Small intestine (tissue), 7 donors: ENCODE measurements around the gene ACER2. TPM values are rescaled to one million over a fixed set of nuclear protein-coding genes. Genes with fewer than 3 reads are reported as not detected.
A peak's percentile ranks its signal among the peaks of the same experiment; 100 is the strongest.
"Not testable (repeated sequence)": the region's sequence is repeated elsewhere in the genome, so short reads cannot be mapped to it uniquely, and the experiment has no call there.

Experiments used
- DNase-seq, 2 donors: peaks; one replicate each; pipeline versions ENCODE4 v3.0.0 to v3.0.0-alpha.2; 2013
- FAIRE-seq: peaks from 2 replicates; lab custom pipeline; 2012; peaks lifted over from hg19 to GRCh38; lab: Jason Lieb, UNC
- H3K27ac ChIP-seq, 3 donors: one replicate each; pipeline ENCODE4 v1.5.1; 2013; ENCODE audit warnings: low read length in 2 of 3, mild to moderate bottlenecking in 2 of 3, control low read depth in 1 of 3, inconsistent platforms in 1 of 3, low read depth in 1 of 3, moderate library complexity in 1 of 3
- H3K27me3 ChIP-seq, 3 donors: one replicate each; pipeline ENCODE4 v1.6.1; 2013; ENCODE audit warnings: low read length in 3 of 3, inconsistent platforms in 1 of 3; ENCODE audit not compliant: control insufficient read depth in 3 of 3, insufficient read depth in 3 of 3
- H3K36me3 ChIP-seq, 3 donors: one replicate each; pipeline ENCODE4 v1.6.1; 2013; ENCODE audit warnings: low read length in 3 of 3, inconsistent platforms in 1 of 3, low read depth in 1 of 3, mild to moderate bottlenecking in 1 of 3, moderate library complexity in 1 of 3; ENCODE audit not compliant: control insufficient read depth in 3 of 3, insufficient read depth in 2 of 3
- H3K4me1 ChIP-seq, 3 donors: one replicate each; pipeline ENCODE4 v1.6.1; 2013; ENCODE audit warnings: low read length in 2 of 3, inconsistent platforms in 1 of 3, low read depth in 1 of 3, mild to moderate bottlenecking in 1 of 3, moderate library complexity in 1 of 3; ENCODE audit not compliant: control insufficient read depth in 3 of 3, insufficient read depth in 2 of 3
- H3K4me3 ChIP-seq, 3 donors: one replicate each; pipeline ENCODE4 v1.5.1; 2013; ENCODE audit warnings: low read length in 3 of 3, control low read depth in 1 of 3, inconsistent platforms in 1 of 3, low read depth in 1 of 3, mild to moderate bottlenecking in 1 of 3, moderate library complexity in 1 of 3
- H3K9me3 ChIP-seq, 2 donors: one replicate each; pipeline ENCODE4 v1.6.1; 2013; ENCODE audit warnings: low read depth in 1 of 2, low read length in 1 of 2; ENCODE audit not compliant: control insufficient read depth in 2 of 2, insufficient read depth in 1 of 2
- WGBS, 3 donors: extraction: QIAGEN DNeasy Blood & Tissue Kit; methylation state at CpG; one replicate each; pipeline ENCODE4 v1.1.7; 2013; 5-methylcytosine and 5-hydroxymethylcytosine counted together
- polyA plus RNA-seq, 4 donors: library from polyadenylated mRNA; stranded (reverse) in 3 of 4; unstranded in 1 of 4; fragments of 200-250 nt in 3 of 4; fragments of 120-200 nt in 1 of 4; gene quantifications; one replicate each; pipeline versions ENCODE4 v1.2.1 to v1.2.3, GENCODE V29; 2013
- donor health status: healthy with polysubstance abuse.
- donor health status: control.
- donor health status: control.
- donor health status: Bipolar disorder and iron deficiency.
- donor health status: healthy.

Gene ACER2
- polyA plus RNA-seq, 4 donors = 0.45 to 4.9 (median 1.1) TPM

- Histone ChIP-seq H3K4me3 (peak overlapping the region; percentile 37 to 97 (median 80)), H3K36me3 (peaks cover 8 to 25% (median 15%) of the 10 kb centered on the region in 3 donors), H3K4me1 (peaks cover 0 to 9% (median 3%) of the 10 kb centered on the region in 3 donors), H3K9me3 (no peaks in the 10 kb centered on the region), H3K27me3 (no peaks in the 10 kb centered on the region), H3K27ac (peak overlapping the region in 2 of 3 donors; percentile 14 to 95)
- FAIRE-seq = no peak
- WGBS, 3 donors = 7 to 23% (median 10%) methylated on average over 7 of the region's 7 CpGs
- no peak for DNase-seq
Measured at GRCh38 chr9:19378647-19379046, 30.2 kb upstream of the ACER2 start.

- Histone ChIP-seq H3K36me3 (peaks cover 8 to 25% (median 15%) of the 10 kb centered on the region in 3 donors), H3K27ac (peak overlapping the region; percentile 95 to 99 (median 96)), H3K27me3 (no peaks in the 10 kb centered on the region), H3K4me3 (peak overlapping the region; percentile 37 to 97 (median 80)), H3K9me3 (no peaks in the 10 kb centered on the region), H3K4me1 (peaks cover 0 to 9% (median 3%) of the 10 kb centered on the region in 3 donors)
- no peak for FAIRE-seq
- WGBS, 3 donors = 1 to 5% (median 2%) methylated on average over 12 of the region's 12 CpGs
- peak in 1 of 2 donors; percentile 47 for DNase-seq
Measured at GRCh38 chr9:19379283-19379682, 29.5 kb upstream of the ACER2 start.

GRCh38 chr9:19379697-19380046 lies 29.1 kb upstream of the ACER2 start:
- Histone ChIP-seq H3K4me3 (peak overlapping the region; percentile 37 to 97 (median 80)), H3K36me3 (peaks cover 8 to 22% (median 11%) of the 10 kb centered on the region in 3 donors), H3K9me3 (no peaks in the 10 kb centered on the region), H3K4me1 (peaks cover 0 to 9% (median 3%) of the 10 kb centered on the region in 3 donors), H3K27me3 (no peaks in the 10 kb centered on the region), H3K27ac (peak overlapping the region; percentile 95 to 99 (median 96))
- no peak for DNase-seq
- no peak for FAIRE-seq
- WGBS, 3 donors = 0% methylated on average over 25 to 30 of the region's 30 CpGs

- Histone ChIP-seq H3K36me3 (peaks cover 6 to 16% (median 11%) of the 10 kb centered on the region in 3 donors), H3K4me1 (peaks cover 0 to 9% (median 3%) of the 10 kb centered on the region in 3 donors), H3K9me3 (no peaks in the 10 kb centered on the region), H3K4me3 (peak overlapping the region; percentile 55 to 97 (median 80)), H3K27ac (peak overlapping the region; percentile 95 to 99 (median 96)), H3K27me3 (no peaks in the 10 kb centered on the region)
- FAIRE-seq (no peak), DNase-seq (peak in 1 of 2 donors; percentile 30)
- WGBS, 3 donors = 34 to 36% (median 35%) methylated on average over 6 of the region's 6 CpGs
Measured at GRCh38 chr9:19380826-19381075, 28.1 kb upstream of the ACER2 start.

- Histone ChIP-seq H3K27me3 (no peaks in the 10 kb centered on the region), H3K27ac (no peak overlapping the region), H3K9me3 (no peaks in the 10 kb centered on the region), H3K36me3 (peaks cover 3 to 9% (median 8%) of the 10 kb centered on the region in 3 donors), H3K4me1 (peaks cover 0 to 9% (median 3%) of the 10 kb centered on the region in 3 donors), H3K4me3 (no peak overlapping the region)
- FAIRE-seq (no peak), DNase-seq (no peak)
- WGBS, 3 donors = 88 to 96% (median 92%) methylated on average over 2 of the region's 2 CpGs
Measured at GRCh38 chr9:19381656-19382055, 27.2 kb upstream of the ACER2 start.

- H3K27me3 ChIP-seq, H3K27ac ChIP-seq, H3K9me3 ChIP-seq, DNase-seq, FAIRE-seq, H3K36me3 ChIP-seq, H3K4me1 ChIP-seq, H3K4me3 ChIP-seq: not testable (repeated sequence)
- 96 to 97% (median 97%) methylated on average over 14 of the region's 14 CpGs for WGBS, 3 donors
Measured at GRCh38 chr9:19385212-19385611, 23.6 kb upstream of the ACER2 start.

- Histone ChIP-seq H3K4me1 (no peaks in the 10 kb centered on the region), H3K36me3 (no peaks in the 10 kb centered on the region), H3K27ac (no peak overlapping the region), H3K4me3 (no peak overlapping the region), H3K9me3 (no peaks in the 10 kb centered on the region), H3K27me3 (no peaks in the 10 kb centered on the region)
- DNase-seq = no peak
- FAIRE-seq = no peak
- WGBS, 3 donors = 89 to 95% (median 91%) methylated on average over 6 of the region's 6 CpGs
Measured at GRCh38 chr9:19385786-19386501, 22.9 kb upstream of the ACER2 start.

- 55 to 83% (median 75%) methylated on average over 2 of the region's 2 CpGs for WGBS, 3 donors
Measured at GRCh38 chr9:19386502-19387044, 22.2 kb upstream of the ACER2 start.

More at GRCh38 chr9:19386502-19387044, 22.2 kb upstream of the ACER2 start:
- Histone ChIP-seq H3K4me3 (no peak overlapping the region), H3K36me3 (no peaks in the 10 kb centered on the region), H3K27ac (no peak overlapping the region), H3K4me1 (no peaks in the 10 kb centered on the region), H3K27me3 (no peaks in the 10 kb centered on the region), H3K9me3 (no peaks in the 10 kb centered on the region)
- no peak for DNase-seq
- FAIRE-seq = no peak
